ENCODE data around the gene RAP1GAP2. TPM values are rescaled to one million over a fixed set of nuclear protein-coding genes. Genes with fewer than 3 reads are reported as not detected.

RAP1GAP2 gene
- polyA plus RNA-seq, 1 experiment: 4.8 TPM

- no peak overlapping the region for H3K4me3 ChIP-seq (ENCODE audit: low read depth, low read length)
- POLR2A ChIA-PET: no interaction called here
- H3K36me3 ChIP-seq (ENCODE audit: control insufficient read depth, insufficient read depth, low read length): no peaks in the 10 kb centered on the region
- no peak for TF ChIP-seq CTCF (IDR thresholded peaks at IDR 0.05; ENCODE audit: insufficient read depth, low read depth, low read length)
- CTCF ChIA-PET: interaction anchor here (1.4 kb wide), 2 partner anchors 26 to 111 kb away, joined by 3 read pairs; no protein-coding TSS in a partner anchor
- no peak for DNase-seq (ENCODE audit: low read depth)
- no peaks in the 10 kb centered on the region for H3K27me3 ChIP-seq (ENCODE audit: control insufficient read depth, insufficient read depth, low read length)
Measured at GRCh38 chr17:2959371-2960130, 163.3 kb downstream of the RAP1GAP2 start.

- TF ChIP-seq CTCF (IDR thresholded peaks at IDR 0.05; ENCODE audit: insufficient read depth, low read depth, low read length): no peak
- no peak for DNase-seq (ENCODE audit: low read depth)
- ChIA-PET CTCF (interaction anchor here (1.0 kb wide), 1 partner anchor 113 kb away, joined by 4 read pairs; no protein-coding TSS in a partner anchor), POLR2A (no interaction called here)
- H3K27me3 ChIP-seq (ENCODE audit: control insufficient read depth, insufficient read depth, low read length): no peaks in the 10 kb centered on the region
- H3K4me3 ChIP-seq (ENCODE audit: low read depth, low read length): no peak overlapping the region
- no peaks in the 10 kb centered on the region for H3K36me3 ChIP-seq (ENCODE audit: control insufficient read depth, insufficient read depth, low read length)
Measured at GRCh38 chr17:2961446-2961845, 165.2 kb downstream of the RAP1GAP2 start.

GRCh38 chr17:2962236-2962635 is 166.0 kb downstream of the RAP1GAP2 start:
- DNase-seq (ENCODE audit: low read depth): no peak
- Histone ChIP-seq H3K4me3 (ENCODE audit: low read depth, low read length) (no peak overlapping the region), H3K36me3 (ENCODE audit: control insufficient read depth, insufficient read depth, low read length) (no peaks in the 10 kb centered on the region), H3K27me3 (ENCODE audit: control insufficient read depth, insufficient read depth, low read length) (no peaks in the 10 kb centered on the region)
- ChIA-PET CTCF (interaction anchor here (1.0 kb wide), 1 partner anchor 114 kb away, joined by 4 read pairs; no protein-coding TSS in a partner anchor), POLR2A (no interaction called here)
- no peak for TF ChIP-seq CTCF (IDR thresholded peaks at IDR 0.05; ENCODE audit: insufficient read depth, low read depth, low read length)

GRCh38 chr17:2962729-2963128 is 166.5 kb downstream of the RAP1GAP2 start:
- H3K4me3 ChIP-seq (ENCODE audit: low read depth, low read length): no peak overlapping the region
- POLR2A ChIA-PET: no interaction called here
- TF ChIP-seq CTCF (IDR thresholded peaks at IDR 0.05; ENCODE audit: insufficient read depth, low read depth, low read length): no peak
- DNase-seq (ENCODE audit: low read depth): no peak
- H3K36me3 ChIP-seq (ENCODE audit: control insufficient read depth, insufficient read depth, low read length): no peaks in the 10 kb centered on the region
- H3K27me3 ChIP-seq (ENCODE audit: control insufficient read depth, insufficient read depth, low read length): no peaks in the 10 kb centered on the region
- CTCF ChIA-PET: no interaction called here

- DNase-seq (ENCODE audit: low read depth): no peak
- POLR2A ChIA-PET: no interaction called here
- TF ChIP-seq CTCF (IDR thresholded peaks at IDR 0.05; ENCODE audit: insufficient read depth, low read depth, low read length): no peak
- H3K36me3 ChIP-seq (ENCODE audit: control insufficient read depth, insufficient read depth, low read length): no peaks in the 10 kb centered on the region
- H3K4me3 ChIP-seq (ENCODE audit: low read depth, low read length): no peak overlapping the region
- CTCF ChIA-PET: interaction anchor here (0.6 kb wide), 1 partner anchor 27 kb away, joined by 3 read pairs; no protein-coding TSS in a partner anchor
- H3K27me3 ChIP-seq (ENCODE audit: control insufficient read depth, insufficient read depth, low read length): no peaks in the 10 kb centered on the region
Measured at GRCh38 chr17:2963332-2964027, 167.2 kb downstream of the RAP1GAP2 start.
